Measurements from ENCODE around the gene ANGPTL3. TPM values are rescaled to one million over a fixed set of nuclear protein-coding genes. Genes with fewer than 3 reads are reported as not detected.
A peak's percentile ranks its signal among the peaks of the same experiment; 100 is the strongest.

Gene ANGPTL3
- total RNA-seq, 4 donors from 2014 or later, result 0.32 TPM; not detected in 3

- no peaks in the 10 kb centered on the region for H3K4me1 ChIP-seq
- H3K4me3 ChIP-seq, result no peak overlapping the region
- whole genome bisulfite sequencing, result 93% methylated on average over 2 of the region's 2 CpGs
- H3K27me3 ChIP-seq, result no peaks in the 10 kb centered on the region
- TF ChIP-seq POLR2A (IDR thresholded peaks at IDR 0.05) (no peak), POLR2AphosphoS5 (IDR thresholded peaks at IDR 0.05) (no peak)
- peaks cover 4% of the 10 kb centered on the region for H3K36me3 ChIP-seq
- DNase-seq (ENCODE audit: low spot score in 2 of 2), result no peak
- H3K9me3 ChIP-seq, result no peaks in the 10 kb centered on the region
- H3K27ac ChIP-seq, result no peak overlapping the region
Measured at GRCh38 chr1:62612770-62613169, 15.4 kb downstream of the ANGPTL3 start.

DNA sequence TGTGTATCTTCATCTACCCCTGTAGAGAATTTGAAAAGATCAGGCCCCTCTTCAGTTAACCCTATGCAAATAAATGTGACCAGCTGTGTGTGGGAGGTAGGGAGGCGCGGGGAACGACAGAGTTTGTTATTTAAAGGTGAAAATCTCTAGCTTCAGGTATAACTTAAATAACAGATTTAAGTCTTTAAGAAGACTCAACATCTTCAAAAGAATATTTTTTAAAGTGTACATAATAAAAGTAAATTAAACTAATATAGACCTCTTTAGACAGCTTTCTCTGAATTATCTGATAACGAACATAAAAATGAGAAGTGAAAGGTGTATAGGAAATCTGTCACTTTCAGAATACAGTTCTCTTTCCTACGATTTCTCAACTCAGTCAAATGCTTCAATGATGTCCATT is 16.0 kb downstream of the ANGPTL3 start:
- 90% methylated on average over 5 of the region's 5 CpGs for WGBS
- Histone ChIP-seq H3K9me3 (no peaks in the 10 kb centered on the region), H3K4me1 (no peaks in the 10 kb centered on the region), H3K27me3 (no peaks in the 10 kb centered on the region), H3K27ac (no peak overlapping the region), H3K4me3 (no peak overlapping the region), H3K36me3 (peaks cover 10% of the 10 kb centered on the region)
- TF ChIP-seq EP300 (IDR thresholded peaks at IDR 0.05), result no peak
- no peak for TF ChIP-seq POLR2A (IDR thresholded peaks at IDR 0.05)
- TF ChIP-seq, protein P1, sequence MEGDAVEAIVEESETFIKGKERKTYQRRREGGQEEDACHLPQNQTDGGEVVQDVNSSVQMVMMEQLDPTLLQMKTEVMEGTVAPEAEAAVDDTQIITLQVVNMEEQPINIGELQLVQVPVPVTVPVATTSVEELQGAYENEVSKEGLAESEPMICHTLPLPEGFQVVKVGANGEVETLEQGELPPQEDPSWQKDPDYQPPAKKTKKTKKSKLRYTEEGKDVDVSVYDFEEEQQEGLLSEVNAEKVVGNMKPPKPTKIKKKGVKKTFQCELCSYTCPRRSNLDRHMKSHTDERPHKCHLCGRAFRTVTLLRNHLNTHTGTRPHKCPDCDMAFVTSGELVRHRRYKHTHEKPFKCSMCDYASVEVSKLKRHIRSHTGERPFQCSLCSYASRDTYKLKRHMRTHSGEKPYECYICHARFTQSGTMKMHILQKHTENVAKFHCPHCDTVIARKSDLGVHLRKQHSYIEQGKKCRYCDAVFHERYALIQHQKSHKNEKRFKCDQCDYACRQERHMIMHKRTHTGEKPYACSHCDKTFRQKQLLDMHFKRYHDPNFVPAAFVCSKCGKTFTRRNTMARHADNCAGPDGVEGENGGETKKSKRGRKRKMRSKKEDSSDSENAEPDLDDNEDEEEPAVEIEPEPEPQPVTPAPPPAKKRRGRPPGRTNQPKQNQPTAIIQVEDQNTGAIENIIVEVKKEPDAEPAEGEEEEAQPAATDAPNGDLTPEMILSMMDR (IDR thresholded peaks at IDR 0.05), result no peak
- TF ChIP-seq POLR2AphosphoS5 (IDR thresholded peaks at IDR 0.05), result no peak
- no peak for DNase-seq (ENCODE audit: low spot score in 2 of 2)

- whole genome bisulfite sequencing, result 96% methylated on average over 1 of the region's 1 CpG
- no peak overlapping the region for H3K4me3 ChIP-seq
- H3K27ac ChIP-seq, result no peak overlapping the region
- H3K9me3 ChIP-seq, result no peaks in the 10 kb centered on the region
- DNase-seq (ENCODE audit: low spot score in 2 of 2), result no peak
- H3K27me3 ChIP-seq, result no peaks in the 10 kb centered on the region
- H3K36me3 ChIP-seq, result peaks cover 14% of the 10 kb centered on the region
- no peaks in the 10 kb centered on the region for H3K4me1 ChIP-seq
- no peak for TF ChIP-seq EP300 (IDR thresholded peaks at IDR 0.05)
- TF ChIP-seq, protein P1 (IDR thresholded peaks at IDR 0.05), result no peak
Measured at GRCh38 chr1:62613890-62614289, 16.6 kb downstream of the ANGPTL3 start.

DNA sequence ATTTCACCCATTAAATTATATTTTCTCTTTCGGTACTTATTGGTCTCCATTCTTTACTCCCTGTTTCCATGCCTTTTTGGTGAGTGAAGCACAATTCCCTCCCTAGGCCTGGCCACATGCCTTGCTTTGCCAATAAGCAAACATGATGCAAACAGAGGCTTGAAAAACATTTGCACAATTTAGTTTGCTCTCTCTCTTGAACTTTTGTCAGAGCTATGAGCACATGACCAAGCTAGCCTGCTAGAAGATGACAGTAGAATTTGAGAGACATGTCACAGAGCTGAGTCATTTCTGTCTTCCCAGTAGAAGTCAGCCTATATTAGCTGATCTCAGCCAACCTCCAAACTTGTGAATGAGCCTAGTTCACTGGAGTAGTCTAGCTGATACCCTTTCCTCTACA is 24.6 kb downstream of the ANGPTL3 start:
- Histone ChIP-seq H3K27me3 (no peaks in the 10 kb centered on the region), H3K36me3 (peaks cover 37% of the 10 kb centered on the region), H3K4me3 (no peak overlapping the region), H3K27ac (no peak overlapping the region), H3K9me3 (no peaks in the 10 kb centered on the region), H3K4me1 (no peaks in the 10 kb centered on the region)
- TF ChIP-seq, protein P1 (IDR thresholded peaks at IDR 0.05), result no peak
- TF ChIP-seq POLR2AphosphoS5 (IDR thresholded peaks at IDR 0.05) (peak in 1 of 3 donors; percentile 19), EP300 (IDR thresholded peaks at IDR 0.05) (no peak), POLR2A (IDR thresholded peaks at IDR 0.05) (no peak)
- 96% methylated on average over 1 of the region's 1 CpG for WGBS
- peak in 1 of 2 donors; percentile 66 for DNase-seq (ENCODE audit: low spot score in 2 of 2)

DNA sequence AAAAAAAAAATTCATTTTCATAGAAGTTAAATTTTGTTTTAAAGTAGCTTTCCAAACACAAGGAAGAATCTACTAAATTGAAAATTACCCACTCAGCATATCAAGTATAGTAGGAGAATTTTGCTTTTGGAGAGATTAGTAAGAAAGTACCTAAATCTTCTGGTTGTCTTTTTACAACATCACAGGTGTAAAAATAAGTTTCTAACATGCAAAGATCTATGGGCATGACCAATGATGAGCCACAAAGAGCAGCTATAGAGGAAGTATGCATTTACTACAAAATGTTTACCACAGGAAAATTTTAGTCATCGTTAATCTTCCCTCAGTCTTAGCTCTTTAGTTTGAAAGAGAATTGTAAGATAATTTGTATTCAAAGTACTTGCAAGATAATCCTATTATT is 28.1 kb downstream of the ANGPTL3 start:
- no peak for DNase-seq (ENCODE audit: low spot score in 2 of 2)
- WGBS, result 86% methylated on average over 1 of the region's 1 CpG
- peaks cover 26% of the 10 kb centered on the region for H3K36me3 ChIP-seq
- no peak overlapping the region for H3K4me3 ChIP-seq
- no peaks in the 10 kb centered on the region for H3K4me1 ChIP-seq
- no peaks in the 10 kb centered on the region for H3K9me3 ChIP-seq
- no peak for TF ChIP-seq EP300 (IDR thresholded peaks at IDR 0.05)
- no peak for TF ChIP-seq POLR2A (IDR thresholded peaks at IDR 0.05)
- TF ChIP-seq, protein P1 (IDR thresholded peaks at IDR 0.05), result no peak
- TF ChIP-seq POLR2AphosphoS5 (IDR thresholded peaks at IDR 0.05), result no peak
- no peak overlapping the region for H3K27ac ChIP-seq
- no peaks in the 10 kb centered on the region for H3K27me3 ChIP-seq

GRCh38 chr1:62628506-62628905 is 31.2 kb downstream of the ANGPTL3 start:
- TF ChIP-seq POLR2A (IDR thresholded peaks at IDR 0.05), result no peak
- no peak for TF ChIP-seq POLR2AphosphoS5 (IDR thresholded peaks at IDR 0.05)
- TF ChIP-seq, protein P1 (IDR thresholded peaks at IDR 0.05), result no peak
- TF ChIP-seq EP300 (IDR thresholded peaks at IDR 0.05), result no peak
- H3K4me3 ChIP-seq, result no peak overlapping the region
- H3K9me3 ChIP-seq, result no peaks in the 10 kb centered on the region
- no peaks in the 10 kb centered on the region for H3K4me1 ChIP-seq
- 89% methylated on average over 1 of the region's 1 CpG for WGBS
- H3K36me3 ChIP-seq, result peaks cover 54% of the 10 kb centered on the region
- no peak for DNase-seq (ENCODE audit: low spot score in 2 of 2)
- no peak overlapping the region for H3K27ac ChIP-seq
- H3K27me3 ChIP-seq, result no peaks in the 10 kb centered on the region

All from suprapubic skin (tissue), 4 donors.